Tibial nerve (tissue), 3 donors: ENCODE data around the gene GRP.

ENCODE experiments used
- POLR2A ChIP-seq, 2 donors: fragments of 450-650 bp; IDR thresholded peaks; one replicate each; pipeline ENCODE4 v1.6.1; 2017; ENCODE audit warnings: antibody characterized with exemption in 2 of 2, mild to moderate bottlenecking in 2 of 2, moderate library complexity in 2 of 2
- TF ChIP-seq, protein P1 (sequence below), 5 experiments: fragments of 200-600 bp in 3 of 5; fragments of 450-650 bp in 2 of 5; sonication (generic) in 3 of 5; IDR thresholded peaks; one replicate each; pipeline ENCODE4 v1.5.1; 2016 to 2019; ENCODE audit warnings: antibody characterized with exemption in 5 of 5, mild to moderate bottlenecking in 3 of 5, moderate library complexity in 2 of 5

DNA sequence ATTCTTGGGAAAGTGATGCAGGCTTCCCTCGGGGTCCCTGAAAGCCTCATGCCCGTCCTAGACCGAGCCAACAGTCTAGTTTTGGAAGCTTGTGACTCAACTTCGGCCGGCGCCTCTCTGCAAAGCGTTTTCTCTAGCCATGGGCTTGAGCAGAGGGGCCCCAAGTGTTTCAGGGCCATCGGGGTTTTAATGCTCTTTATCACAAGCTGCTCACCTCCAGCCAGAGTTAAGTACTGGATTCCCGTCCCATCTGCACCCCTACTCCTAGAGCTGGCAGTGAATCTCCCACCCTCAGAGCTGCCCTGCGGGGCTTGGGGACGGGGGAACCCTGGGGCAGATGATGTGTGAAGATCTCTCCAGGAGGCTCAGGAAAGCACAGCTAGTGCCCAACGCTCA lies 46.0 kb downstream of the GRP start:
- TF ChIP-seq, protein P1, sequence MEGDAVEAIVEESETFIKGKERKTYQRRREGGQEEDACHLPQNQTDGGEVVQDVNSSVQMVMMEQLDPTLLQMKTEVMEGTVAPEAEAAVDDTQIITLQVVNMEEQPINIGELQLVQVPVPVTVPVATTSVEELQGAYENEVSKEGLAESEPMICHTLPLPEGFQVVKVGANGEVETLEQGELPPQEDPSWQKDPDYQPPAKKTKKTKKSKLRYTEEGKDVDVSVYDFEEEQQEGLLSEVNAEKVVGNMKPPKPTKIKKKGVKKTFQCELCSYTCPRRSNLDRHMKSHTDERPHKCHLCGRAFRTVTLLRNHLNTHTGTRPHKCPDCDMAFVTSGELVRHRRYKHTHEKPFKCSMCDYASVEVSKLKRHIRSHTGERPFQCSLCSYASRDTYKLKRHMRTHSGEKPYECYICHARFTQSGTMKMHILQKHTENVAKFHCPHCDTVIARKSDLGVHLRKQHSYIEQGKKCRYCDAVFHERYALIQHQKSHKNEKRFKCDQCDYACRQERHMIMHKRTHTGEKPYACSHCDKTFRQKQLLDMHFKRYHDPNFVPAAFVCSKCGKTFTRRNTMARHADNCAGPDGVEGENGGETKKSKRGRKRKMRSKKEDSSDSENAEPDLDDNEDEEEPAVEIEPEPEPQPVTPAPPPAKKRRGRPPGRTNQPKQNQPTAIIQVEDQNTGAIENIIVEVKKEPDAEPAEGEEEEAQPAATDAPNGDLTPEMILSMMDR (IDR thresholded peaks at IDR 0.05), result no peak
- no peak for TF ChIP-seq POLR2A (IDR thresholded peaks at IDR 0.05)
